Stomach smooth muscle (tissue), 2 donors: ENCODE data around the gene ARID1B.
"Not testable (repeated sequence)": the region's sequence is repeated elsewhere in the genome, so short reads cannot be mapped to it uniquely, and the experiment has no call there.

Experiments
- H3K27ac ChIP-seq: one replicate; pipeline ENCODE4 v1.7.0; 2013; ENCODE audit warnings: mild to moderate bottlenecking, low read length, inconsistent platforms
- H3K27me3 ChIP-seq, 2 donors: one replicate each; pipeline ENCODE4 v1.7.0; 2013; ENCODE audit warnings: low read length in 2 of 2; ENCODE audit not compliant: insufficient read depth in 2 of 2, control insufficient read depth in 1 of 2
- H3K36me3 ChIP-seq, 2 donors: one replicate each; pipeline ENCODE4 v1.7.0; 2013; ENCODE audit warnings: low read length in 2 of 2; ENCODE audit not compliant: control insufficient read depth in 2 of 2, insufficient read depth in 2 of 2
- H3K4me1 ChIP-seq: one replicate; pipeline ENCODE4 v1.7.0; 2013; ENCODE audit warnings: low read length; ENCODE audit not compliant: control insufficient read depth, insufficient read depth
- H3K4me3 ChIP-seq, 2 donors: one replicate each; pipeline ENCODE4 v1.7.0; 2013; ENCODE audit warnings: low read length in 2 of 2
- H3K9ac ChIP-seq, 2 donors: one replicate each; pipeline ENCODE4 v1.7.0; 2013; ENCODE audit warnings: low read length in 2 of 2, mild to moderate bottlenecking in 1 of 2
- H3K9me3 ChIP-seq, 2 donors: one replicate each; pipeline ENCODE4 v1.7.0; 2013; ENCODE audit warnings: low read length in 2 of 2; ENCODE audit not compliant: control insufficient read depth in 2 of 2
- donor health status: healthy.
- donor health status: Pancreatic carcinoma.

The ARID1B gene

DNA sequence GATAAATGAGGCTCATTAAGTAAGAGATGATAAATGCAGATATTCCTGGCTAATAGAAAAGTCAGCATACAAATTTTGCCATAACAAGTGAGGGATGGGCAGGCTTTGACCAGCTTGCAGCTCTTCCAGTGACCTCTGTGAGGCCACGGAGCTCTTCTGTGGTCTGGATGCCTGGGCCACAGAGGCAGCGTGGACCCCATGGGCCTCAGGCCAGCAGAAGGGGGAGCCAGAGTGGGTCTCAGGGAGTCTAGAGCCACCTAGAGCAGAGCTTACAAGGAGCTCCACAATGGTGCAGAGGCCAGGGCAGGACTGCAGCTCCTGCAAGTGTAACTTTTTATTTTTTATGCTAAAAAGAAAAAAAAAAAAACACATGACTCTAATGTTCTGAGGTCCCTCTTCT, 165.1 kb downstream of the ARID1B start:
- H3K4me1 ChIP-seq = no peaks in the 10 kb centered on the region
- H3K9ac ChIP-seq = no peak overlapping the region
- H3K27me3 ChIP-seq = no peaks in the 10 kb centered on the region
- no peak overlapping the region for H3K27ac ChIP-seq
- no peaks in the 10 kb centered on the region for H3K9me3 ChIP-seq
- no peaks in the 10 kb centered on the region for H3K36me3 ChIP-seq
- H3K4me3 ChIP-seq = no peak overlapping the region

DNA sequence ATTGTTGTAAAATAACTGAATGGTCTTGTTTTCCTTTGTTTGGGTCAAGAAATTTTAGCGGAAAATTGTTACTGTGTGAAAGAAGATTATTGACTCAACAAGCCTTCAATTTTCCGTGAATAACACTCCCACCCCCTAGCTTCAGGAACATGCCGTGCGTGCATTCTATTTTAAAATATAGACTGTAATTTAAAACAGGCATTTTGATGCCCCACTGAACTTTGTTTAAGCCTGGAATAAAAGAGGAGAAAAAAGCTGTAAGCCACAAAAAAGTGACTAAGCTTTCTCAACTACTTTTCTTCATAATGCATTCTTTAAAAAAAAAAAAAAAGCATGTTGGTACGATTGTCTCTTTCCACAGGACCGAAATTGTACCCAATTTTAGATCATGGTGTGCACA, 166.0 kb downstream of the ARID1B start:
- Histone ChIP-seq H3K9ac (no peak overlapping the region), H3K4me1 (no peaks in the 10 kb centered on the region), H3K27ac (no peak overlapping the region), H3K36me3 (no peaks in the 10 kb centered on the region), H3K4me3 (no peak overlapping the region), H3K27me3 (no peaks in the 10 kb centered on the region), H3K9me3 (no peaks in the 10 kb centered on the region)

DNA sequence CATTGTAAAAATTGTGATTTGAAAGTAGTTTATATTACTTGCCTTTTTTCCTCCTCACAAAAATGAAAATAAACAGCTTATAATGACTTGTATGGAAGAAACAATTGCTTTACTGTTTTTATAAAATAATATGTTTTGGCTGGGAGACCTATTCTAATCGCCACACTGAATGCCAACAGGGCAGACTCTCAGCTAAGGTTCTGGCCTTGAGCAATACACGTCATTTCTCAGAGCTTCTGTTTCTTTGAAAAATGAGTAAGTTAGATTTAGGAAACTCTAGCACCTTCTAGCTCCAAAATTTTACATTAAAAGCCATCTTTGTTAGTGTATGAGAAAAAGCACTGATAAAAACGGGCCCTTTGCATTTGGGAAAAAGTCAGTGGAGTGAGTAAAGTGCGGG, 166.6 kb downstream of the ARID1B start:
- Histone ChIP-seq H3K36me3 (no peaks in the 10 kb centered on the region), H3K9me3 (no peaks in the 10 kb centered on the region), H3K27ac (no peak overlapping the region), H3K4me3 (no peak overlapping the region), H3K27me3 (no peaks in the 10 kb centered on the region), H3K9ac (no peak overlapping the region), H3K4me1 (no peaks in the 10 kb centered on the region)

DNA sequence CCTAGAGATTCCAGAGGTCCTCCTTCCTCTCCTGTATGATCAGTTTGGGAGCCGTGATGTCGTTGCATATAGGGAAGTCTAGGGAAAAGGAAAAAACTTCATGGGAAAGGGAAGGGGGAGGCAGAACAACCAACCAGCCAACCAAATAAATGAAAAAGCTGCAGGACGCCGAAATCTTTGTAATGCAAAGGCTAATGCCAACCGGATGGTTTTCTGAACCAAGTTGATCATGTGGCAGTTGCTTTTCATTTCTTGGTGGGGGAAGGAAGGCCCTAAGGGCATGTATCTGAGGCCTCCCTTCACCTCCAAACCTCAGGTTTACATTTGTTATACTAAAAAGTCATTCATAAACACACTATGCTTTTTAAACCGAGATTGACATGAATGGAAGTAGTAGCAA, 167.2 kb downstream of the ARID1B start:
- H3K27me3 ChIP-seq = no peaks in the 10 kb centered on the region
- no peak overlapping the region for H3K4me3 ChIP-seq
- H3K9ac ChIP-seq = no peak overlapping the region
- H3K4me1 ChIP-seq = peaks cover 3% of the 10 kb centered on the region
- H3K9me3 ChIP-seq = no peaks in the 10 kb centered on the region
- H3K36me3 ChIP-seq = no peaks in the 10 kb centered on the region
- H3K27ac ChIP-seq = no peak overlapping the region

DNA sequence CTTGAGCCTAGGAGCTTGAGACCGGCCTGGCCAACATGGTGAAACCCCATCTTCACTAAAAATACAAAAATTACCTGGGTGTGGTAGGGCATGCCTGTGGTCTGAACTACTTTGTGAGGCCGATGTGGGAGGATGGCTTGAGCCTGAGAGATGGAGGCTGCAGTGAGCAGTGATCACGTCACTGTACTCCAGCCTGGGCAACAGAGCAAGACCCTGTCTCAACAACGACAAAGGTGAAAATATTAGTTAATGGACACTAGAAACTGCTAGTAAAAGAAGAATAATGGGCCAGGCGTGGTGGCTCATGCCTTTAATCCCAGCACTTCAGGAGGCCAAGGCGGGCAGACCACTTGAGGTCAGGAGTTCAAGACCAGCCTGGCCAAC, 168.6 kb downstream of the ARID1B start:
- H3K9me3 ChIP-seq, H3K27ac ChIP-seq, H3K36me3 ChIP-seq, H3K4me3 ChIP-seq, H3K9ac ChIP-seq, H3K4me1 ChIP-seq, H3K27me3 ChIP-seq: not testable (repeated sequence)

DNA sequence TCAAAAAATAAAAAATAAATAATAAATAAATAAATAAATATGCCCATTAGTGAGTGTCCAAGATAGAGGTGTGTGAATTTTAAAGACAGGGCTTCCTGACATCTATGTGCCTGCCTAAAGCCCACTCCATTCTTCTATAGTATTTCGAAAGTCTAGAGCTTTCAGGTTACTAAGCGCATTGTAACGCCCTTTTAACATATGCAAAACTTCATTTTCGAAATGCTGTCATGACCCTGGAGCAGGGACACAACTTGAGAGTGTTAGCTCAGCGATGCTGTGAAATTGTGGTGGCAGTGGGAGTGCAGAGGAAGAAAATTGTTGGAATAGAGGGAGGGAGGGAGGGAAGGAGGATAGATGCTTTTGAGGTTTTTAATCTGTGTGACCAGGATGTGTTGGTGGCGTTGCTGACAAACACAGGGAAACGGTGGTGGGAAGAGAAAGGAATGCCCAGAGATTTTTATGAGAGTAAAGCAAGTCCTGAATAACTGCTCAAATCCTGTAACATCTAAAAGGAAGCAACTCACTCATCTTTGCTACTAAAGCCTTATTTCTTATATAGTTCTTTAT, 169.3 kb downstream of the ARID1B start:
- Histone ChIP-seq H3K36me3 (no peaks in the 10 kb centered on the region), H3K9ac (no peak overlapping the region), H3K9me3 (no peaks in the 10 kb centered on the region), H3K27me3 (no peaks in the 10 kb centered on the region), H3K27ac (no peak overlapping the region), H3K4me1 (peaks cover 10% of the 10 kb centered on the region), H3K4me3 (no peak overlapping the region)

DNA sequence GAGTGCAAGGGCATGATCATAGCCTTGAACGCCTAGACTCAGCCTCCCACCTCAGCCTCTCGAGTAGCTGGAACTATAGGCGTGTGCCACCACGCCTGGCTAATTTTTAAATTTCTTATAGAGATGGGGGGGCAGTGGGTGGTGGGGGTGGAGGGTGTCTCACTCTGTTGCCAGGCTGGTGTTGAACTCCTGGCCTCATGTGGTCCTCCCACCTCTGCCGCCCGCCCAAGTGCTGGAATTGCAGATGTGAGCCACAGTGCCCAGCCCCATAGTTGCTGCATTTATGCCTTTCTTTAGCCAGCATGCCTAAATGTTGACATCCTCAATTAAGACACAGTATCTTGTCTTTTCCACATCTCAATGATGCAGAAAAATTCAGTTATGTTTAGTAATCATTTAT, 171.1 kb downstream of the ARID1B start:
- Histone ChIP-seq H3K36me3 (no peaks in the 10 kb centered on the region), H3K4me1 (peaks cover 16% of the 10 kb centered on the region), H3K9me3 (no peaks in the 10 kb centered on the region), H3K4me3 (no peak overlapping the region), H3K27ac (no peak overlapping the region), H3K27me3 (no peaks in the 10 kb centered on the region), H3K9ac (no peak overlapping the region)

DNA sequence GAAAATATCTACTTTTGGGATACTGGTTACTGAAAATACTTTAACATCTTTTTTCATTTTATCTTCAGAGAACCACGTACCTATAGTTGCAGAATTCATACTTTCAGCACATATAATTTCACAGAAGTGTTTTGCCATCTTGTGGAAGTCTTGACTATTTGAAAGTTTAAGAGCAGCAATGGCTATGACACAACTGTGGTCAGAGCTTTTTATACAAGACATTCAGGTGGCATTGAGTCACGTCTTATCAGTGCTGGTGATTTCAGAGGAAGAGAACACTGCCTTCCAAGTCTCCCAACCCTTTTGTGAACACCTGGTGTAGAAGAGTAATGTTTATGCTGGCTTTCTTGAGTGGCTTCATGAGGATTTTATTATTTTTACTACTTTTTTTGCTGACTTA, 171.6 kb downstream of the ARID1B start:
- Histone ChIP-seq H3K9ac (no peak overlapping the region), H3K9me3 (no peaks in the 10 kb centered on the region), H3K4me1 (peaks cover 16% of the 10 kb centered on the region), H3K27ac (no peak overlapping the region), H3K4me3 (no peak overlapping the region), H3K36me3 (no peaks in the 10 kb centered on the region), H3K27me3 (no peaks in the 10 kb centered on the region)

DNA sequence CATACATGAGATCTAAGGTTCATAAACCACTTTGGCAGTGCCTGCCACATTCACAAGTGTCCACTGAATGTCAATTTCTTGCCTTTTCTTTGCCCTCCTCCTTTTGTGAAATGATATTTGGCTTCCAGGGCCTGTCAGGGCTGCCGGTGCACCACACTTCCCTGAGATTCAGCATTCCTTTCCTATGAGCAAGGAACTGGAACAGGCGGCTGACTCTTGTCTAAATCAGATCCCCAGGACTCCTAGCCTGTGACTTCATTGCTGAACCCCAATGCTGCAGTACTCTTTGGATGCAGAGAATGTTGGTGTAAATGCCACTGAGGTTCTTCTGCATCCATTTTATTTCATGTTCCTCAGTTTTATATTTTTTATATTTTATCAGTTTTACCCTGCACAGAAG, 172.2 kb downstream of the ARID1B start:
- no peaks in the 10 kb centered on the region for H3K27me3 ChIP-seq
- no peaks in the 10 kb centered on the region for H3K9me3 ChIP-seq
- H3K27ac ChIP-seq = no peak overlapping the region
- no peak overlapping the region for H3K9ac ChIP-seq
- H3K36me3 ChIP-seq = no peaks in the 10 kb centered on the region
- H3K4me3 ChIP-seq = no peak overlapping the region
- H3K4me1 ChIP-seq = peaks cover 16% of the 10 kb centered on the region

DNA sequence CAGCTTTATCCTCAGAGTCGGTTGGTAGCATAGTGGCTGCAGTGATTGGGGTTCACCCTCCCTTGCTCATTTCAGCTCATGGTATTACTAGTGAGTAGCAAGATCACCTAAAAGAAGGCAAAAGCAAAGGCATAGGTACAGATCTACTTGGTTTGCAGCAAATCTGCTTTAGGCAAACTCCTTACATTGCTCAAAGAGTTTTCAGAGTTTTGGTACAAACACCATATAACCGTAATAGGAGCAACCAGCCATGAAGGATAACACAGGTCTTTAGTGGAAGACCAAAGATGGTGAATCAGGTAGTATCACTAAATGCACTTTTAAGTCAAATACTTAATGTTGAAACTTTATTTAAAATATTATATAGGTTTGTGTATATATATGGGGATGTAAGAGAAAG, 172.9 kb downstream of the ARID1B start:
- H3K9me3 ChIP-seq = no peaks in the 10 kb centered on the region
- no peaks in the 10 kb centered on the region for H3K27me3 ChIP-seq
- no peak overlapping the region for H3K27ac ChIP-seq
- H3K36me3 ChIP-seq = no peaks in the 10 kb centered on the region
- no peak overlapping the region for H3K4me3 ChIP-seq
- no peak overlapping the region for H3K9ac ChIP-seq
- peaks cover 20% of the 10 kb centered on the region for H3K4me1 ChIP-seq

DNA sequence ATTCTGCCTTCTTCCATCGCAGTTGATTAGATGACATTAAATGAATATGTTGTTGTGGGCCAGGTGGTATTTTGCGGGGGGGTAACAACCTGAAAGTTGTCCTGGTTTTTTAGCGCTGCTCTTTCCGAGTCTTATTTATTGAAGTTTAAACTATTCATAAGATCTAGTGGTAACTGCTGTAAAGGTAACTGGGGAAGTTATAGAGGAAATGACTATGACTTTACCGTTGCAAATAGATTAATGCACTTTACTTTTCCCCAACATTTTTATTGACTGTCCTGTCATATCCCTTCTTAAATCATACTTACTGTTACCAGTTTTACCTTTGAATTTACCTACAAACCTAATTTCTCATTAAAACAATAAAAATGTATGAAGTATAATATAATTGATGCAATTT, 173.4 kb downstream of the ARID1B start:
- Histone ChIP-seq H3K4me1 (peaks cover 23% of the 10 kb centered on the region), H3K4me3 (no peak overlapping the region), H3K36me3 (no peaks in the 10 kb centered on the region), H3K27me3 (no peaks in the 10 kb centered on the region), H3K9ac (no peak overlapping the region), H3K27ac (no peak overlapping the region), H3K9me3 (no peaks in the 10 kb centered on the region)
